ENCODE data around the gene HSPB2. TPM values are rescaled to one million over a fixed set of nuclear protein-coding genes. Genes with fewer than 3 reads are reported as not detected.

The HSPB2 gene
- total and polyA plus RNA-seq, 10 of the 15 experiments (the other 5 are each of a cell fraction or from before 2014, with no cell fraction given): not detected

DNA sequence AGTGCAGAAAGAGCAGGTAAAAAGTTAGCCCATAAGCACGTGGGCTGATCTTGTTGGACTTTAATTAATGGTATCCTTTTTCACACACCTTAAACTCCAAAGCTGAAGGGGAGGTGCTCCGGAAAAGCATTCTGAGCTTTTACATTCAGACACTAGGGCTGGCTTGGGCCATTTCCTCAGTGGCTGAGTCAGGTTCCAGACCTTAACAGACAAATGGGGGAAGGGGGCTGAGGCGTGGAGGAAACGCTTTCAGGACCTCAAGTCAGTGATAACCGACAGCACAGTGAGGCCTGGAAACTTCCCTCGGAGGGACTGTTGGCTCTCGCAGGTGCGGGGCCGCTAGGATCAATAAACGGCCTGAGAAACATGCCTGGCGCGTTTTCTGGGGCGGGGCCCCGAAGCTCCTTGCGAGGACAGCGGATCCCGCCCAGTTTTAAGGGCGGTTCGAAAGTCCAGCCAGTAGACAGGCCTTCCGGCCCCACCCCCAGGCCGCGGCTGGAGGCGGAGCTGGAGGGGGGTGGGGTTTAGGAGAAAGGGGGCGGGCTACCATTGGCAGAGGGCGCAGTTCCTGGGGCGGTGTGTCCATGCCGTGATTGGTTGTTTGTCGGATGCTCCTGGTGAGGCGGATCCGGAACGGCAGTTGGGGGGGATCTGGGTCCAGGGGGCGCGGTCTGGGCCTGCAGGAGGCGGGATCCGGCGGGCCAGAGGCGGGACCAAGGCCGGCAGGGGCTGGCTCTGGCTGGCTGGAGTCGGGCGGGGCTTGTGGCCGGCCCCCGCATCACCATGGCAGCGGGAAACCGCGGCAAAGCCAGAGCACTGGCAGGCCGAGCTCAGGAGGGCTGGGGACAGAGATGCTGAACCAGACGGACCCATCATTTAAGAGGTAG, 14.2 kb downstream of the HSPB2 start (continued):
- TF ChIP-seq, protein P1, sequence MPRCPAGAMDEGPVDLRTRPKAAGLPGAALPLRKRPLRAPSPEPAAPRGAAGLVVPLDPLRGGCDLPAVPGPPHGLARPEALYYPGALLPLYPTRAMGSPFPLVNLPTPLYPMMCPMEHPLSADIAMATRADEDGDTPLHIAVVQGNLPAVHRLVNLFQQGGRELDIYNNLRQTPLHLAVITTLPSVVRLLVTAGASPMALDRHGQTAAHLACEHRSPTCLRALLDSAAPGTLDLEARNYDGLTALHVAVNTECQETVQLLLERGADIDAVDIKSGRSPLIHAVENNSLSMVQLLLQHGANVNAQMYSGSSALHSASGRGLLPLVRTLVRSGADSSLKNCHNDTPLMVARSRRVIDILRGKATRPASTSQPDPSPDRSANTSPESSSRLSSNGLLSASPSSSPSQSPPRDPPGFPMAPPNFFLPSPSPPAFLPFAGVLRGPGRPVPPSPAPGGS (IDR thresholded peaks at IDR 0.05; ENCODE audit: borderline replicate concordance, insufficient read depth, low read depth, low read length, poor library complexity, severe bottlenecking): no peak
- TF ChIP-seq, protein P2, sequence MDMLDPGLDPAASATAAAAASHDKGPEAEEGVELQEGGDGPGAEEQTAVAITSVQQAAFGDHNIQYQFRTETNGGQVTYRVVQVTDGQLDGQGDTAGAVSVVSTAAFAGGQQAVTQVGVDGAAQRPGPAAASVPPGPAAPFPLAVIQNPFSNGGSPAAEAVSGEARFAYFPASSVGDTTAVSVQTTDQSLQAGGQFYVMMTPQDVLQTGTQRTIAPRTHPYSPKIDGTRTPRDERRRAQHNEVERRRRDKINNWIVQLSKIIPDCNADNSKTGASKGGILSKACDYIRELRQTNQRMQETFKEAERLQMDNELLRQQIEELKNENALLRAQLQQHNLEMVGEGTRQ (IDR thresholded peaks at IDR 0.05; ENCODE audit: borderline replicate concordance, low read depth, low read length): no peak
- TF ChIP-seq SIX5 (IDR thresholded peaks at IDR 0.05; ENCODE audit: low read depth, low read length, severe bottlenecking) (no peak), TAF1 (IDR thresholded peaks at IDR 0.05; ENCODE audit: borderline replicate concordance, low read depth, low read length) (peak; percentile 34; the same call in 1 of the 2 replicates), HCFC1 (IDR thresholded peaks at IDR 0.05; ENCODE audit: low read length) (0 out of 2 replicates have a peak, but pooled peaks have one; percentile 21), RB1 (IDR thresholded peaks at IDR 0.05; ENCODE audit: borderline replicate concordance) (peak; percentile 42; the same call in 1 of the 2 replicates), BACH1 (IDR thresholded peaks at IDR 0.05; ENCODE audit: borderline replicate concordance) (peak; percentile 26; the same call in 1 of the 2 replicates), ZNF622 (IDR thresholded peaks at IDR 0.05) (no peak), EGR1 (IDR thresholded peaks at IDR 0.05; ENCODE audit: borderline replicate concordance in 1 of 2, low read depth in 2 of 2, low read length in 2 of 2) (peak in 1 of 2 experiments; percentile 73; a peak in 2 of 3 replicates), BMI1 (IDR thresholded peaks at IDR 0.05; ENCODE audit: borderline replicate concordance) (peak; percentile 63; the same call in 1 of the 2 replicates), GABPA (IDR thresholded peaks at IDR 0.05; ENCODE audit: low read depth) (0 out of 2 replicates have a peak, but pooled peaks have one; percentile 30), RUNX3 (IDR thresholded peaks at IDR 0.05; ENCODE audit: low read length) (peak; percentile 15; the same call in 1 of the 2 replicates), SMARCA5 (IDR thresholded peaks at IDR 0.05) (no peak), IRF4 (IDR thresholded peaks at IDR 0.05; ENCODE audit: low read depth, low read length) (no peak), RFX5 (IDR thresholded peaks at IDR 0.05; ENCODE audit: low read depth, low read length) (peak; percentile 18; the same call in 1 of the 2 replicates), NFXL1 (IDR thresholded peaks at IDR 0.05; ENCODE audit: borderline replicate concordance) (no peak), SMC3 (IDR thresholded peaks at IDR 0.05; ENCODE audit: borderline replicate concordance, low read length) (no peak)
- TF ChIP-seq, protein P3, sequence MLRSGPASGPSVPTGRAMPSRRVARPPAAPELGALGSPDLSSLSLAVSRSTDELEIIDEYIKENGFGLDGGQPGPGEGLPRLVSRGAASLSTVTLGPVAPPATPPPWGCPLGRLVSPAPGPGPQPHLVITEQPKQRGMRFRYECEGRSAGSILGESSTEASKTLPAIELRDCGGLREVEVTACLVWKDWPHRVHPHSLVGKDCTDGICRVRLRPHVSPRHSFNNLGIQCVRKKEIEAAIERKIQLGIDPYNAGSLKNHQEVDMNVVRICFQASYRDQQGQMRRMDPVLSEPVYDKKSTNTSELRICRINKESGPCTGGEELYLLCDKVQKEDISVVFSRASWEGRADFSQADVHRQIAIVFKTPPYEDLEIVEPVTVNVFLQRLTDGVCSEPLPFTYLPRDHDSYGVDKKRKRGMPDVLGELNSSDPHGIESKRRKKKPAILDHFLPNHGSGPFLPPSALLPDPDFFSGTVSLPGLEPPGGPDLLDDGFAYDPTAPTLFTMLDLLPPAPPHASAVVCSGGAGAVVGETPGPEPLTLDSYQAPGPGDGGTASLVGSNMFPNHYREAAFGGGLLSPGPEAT (IDR thresholded peaks at IDR 0.05; ENCODE audit: low read depth): no peak
